Right ventricle myocardium superior (tissue), 1 donor: Measurements from ENCODE around the gene HYI. TPM values are rescaled to one million over a fixed set of nuclear protein-coding genes. Genes with fewer than 3 reads are reported as not detected.
A peak's percentile ranks its signal among the peaks of the same experiment; 100 is the strongest.
"Not testable (repeated sequence)": the region's sequence is repeated elsewhere in the genome, so short reads cannot be mapped to it uniquely, and the experiment has no call there.

Experiments used
- ATAC-seq: fragments of 200-7000 bp; cut with Tn5 transposase; one replicate; pipeline ENCODE4 v1.9.1; 2020; ENCODE audit warnings: mild to moderate bottlenecking; ENCODE audit not compliant: poor library complexity
- DNase-seq: peaks from one replicate; pipeline ENCODE4 v3.0.0-alpha.2; 2020
- intact Hi-C: fragments of 100-400 bp; cut with DNase I; formaldehyde crosslinking; loops from one replicate; pipeline ENCODE4 v1.11.2; 2022
- long read RNA-seq: library from polyadenylated mRNA; unstranded; transcript quantifications from one replicate; pipeline ENCODE4 v2.0.0, GENCODE V29; 2021
- total RNA-seq: library from RNA; stranded (reverse); fragmentation: NEBNext Ultra II Directional; extraction: Animal tissue kit (Norgen Biotek cat#: 25700); gene quantifications from one replicate; pipeline ENCODE4 v1.2.1, GENCODE V29; 2021
- donor health status: DM: no; HTN: yes; CAD: no; lungs with severe emphysema.

The HYI gene, protein sequence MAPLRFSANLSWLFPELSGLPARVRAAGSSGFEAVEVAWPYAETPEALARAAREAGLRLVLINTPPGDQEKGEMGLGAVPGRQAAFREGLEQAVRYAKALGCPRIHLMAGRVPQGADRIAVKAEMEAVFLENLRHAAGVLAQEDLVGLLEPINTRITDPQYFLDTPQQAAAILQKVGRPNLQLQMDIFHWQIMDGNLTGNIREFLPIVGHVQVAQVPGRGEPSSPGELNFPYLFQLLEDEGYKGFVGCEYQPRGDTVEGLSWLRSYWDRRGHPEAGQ
- 20.1 TPM for total RNA-seq
- long read RNA-seq, transcript HYI-204 (8 exons, 1,066 nt), result major isoform, 6 of 18 reads
- long read RNA-seq, transcript HYI-201 (8 exons, 1,265 nt), result major isoform, 6 of 18 reads
- long read RNA-seq, partial matches to known transcripts, result 1 of 18 reads
- long read RNA-seq, other reads (novel, unspliced or antisense), result 4 of 18 reads

DNA sequence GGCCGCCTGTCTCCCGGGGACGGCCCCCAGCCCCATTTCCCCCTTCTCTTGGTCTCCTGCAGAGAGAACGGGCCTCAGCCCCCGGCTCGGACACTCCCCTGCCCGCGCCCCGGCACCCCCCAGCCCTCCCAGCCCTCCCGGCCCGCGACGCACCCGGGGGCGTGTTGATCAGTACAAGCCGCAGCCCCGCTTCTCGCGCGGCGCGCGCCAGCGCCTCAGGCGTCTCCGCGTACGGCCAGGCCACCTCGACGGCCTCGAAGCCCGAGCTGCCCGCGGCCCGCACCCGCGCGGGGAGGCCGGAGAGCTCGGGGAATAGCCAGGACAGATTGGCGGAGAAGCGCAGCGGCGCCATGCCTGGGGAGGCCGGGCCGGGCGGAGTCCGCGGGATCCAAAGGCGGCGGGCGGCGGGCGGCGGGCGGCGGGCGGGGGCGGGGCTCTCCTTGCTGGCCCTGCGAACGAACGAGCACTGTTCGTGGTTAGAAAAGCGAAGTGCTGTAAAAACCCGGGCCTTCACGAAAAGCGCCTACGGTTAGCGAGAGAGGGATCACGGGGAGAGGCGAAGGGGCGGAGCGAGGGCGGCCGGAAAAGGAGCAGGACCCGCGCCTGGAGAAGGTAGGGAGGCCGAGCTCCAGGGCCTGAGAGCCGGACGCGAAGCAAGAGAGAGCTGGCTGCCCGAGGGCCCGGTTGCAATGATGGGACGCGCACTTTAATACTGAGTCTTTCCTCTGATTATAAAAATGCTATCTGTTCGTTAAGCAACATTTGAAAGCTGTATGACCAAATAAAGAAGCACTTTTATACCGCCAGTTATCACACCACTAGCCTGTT is at the start of gene HYI:
Gene HYI (minus strand): TSS at position 490 of the 828 bp plus-strand sequence. CDS start 138 bp downstream, at position 352.
- intact Hi-C loops, result no loop called here
- peak; percentile 77 for ATAC-seq
- DNase-seq, result peak; percentile 92

DNA sequence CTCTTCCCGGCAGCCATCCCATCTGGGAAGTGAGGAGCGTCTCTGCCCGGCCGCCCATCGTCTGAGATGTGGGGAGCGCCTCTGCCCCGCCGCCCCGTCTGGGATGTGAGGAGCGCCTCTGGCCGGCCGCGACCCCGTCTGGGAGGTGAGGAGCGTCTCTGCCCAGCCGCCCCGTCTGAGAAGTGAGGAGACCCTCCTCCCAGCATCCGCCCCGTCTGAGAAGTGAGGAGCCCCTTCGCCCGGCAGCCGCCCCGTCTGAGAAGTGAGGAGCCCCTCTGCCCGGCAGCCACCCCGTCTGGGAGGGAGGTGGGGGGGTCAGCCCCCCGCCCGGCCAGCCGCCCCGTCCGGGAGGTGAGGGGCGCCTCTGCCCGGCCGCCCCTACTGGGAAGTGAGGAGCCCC is 48.1 kb upstream of the HYI start:
- DNase-seq, intact Hi-C loops, ATAC-seq: not testable (repeated sequence)

DNA sequence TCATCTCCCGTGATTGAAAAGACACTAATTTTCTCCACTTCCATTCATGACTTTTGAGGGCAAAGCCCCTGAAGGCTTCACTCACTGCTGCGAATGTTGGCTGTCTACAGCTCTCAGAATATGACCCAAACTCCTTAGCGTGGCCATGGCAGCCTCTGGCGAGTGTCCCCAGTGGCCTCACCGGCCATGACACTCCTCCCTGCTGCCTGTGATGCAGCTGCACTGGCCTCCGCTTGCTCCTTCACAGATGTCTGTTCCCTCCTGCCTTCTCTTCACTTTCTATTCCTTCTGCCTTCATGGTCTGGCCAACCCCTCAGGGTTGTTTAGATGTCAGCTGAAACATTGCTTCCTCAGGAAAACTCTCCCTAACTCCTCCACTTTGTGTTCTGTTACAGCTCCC is 46.2 kb upstream of the HYI start:
- DNase-seq (no peak), ATAC-seq (no peak)
- intact Hi-C loops, result no loop called here

DNA sequence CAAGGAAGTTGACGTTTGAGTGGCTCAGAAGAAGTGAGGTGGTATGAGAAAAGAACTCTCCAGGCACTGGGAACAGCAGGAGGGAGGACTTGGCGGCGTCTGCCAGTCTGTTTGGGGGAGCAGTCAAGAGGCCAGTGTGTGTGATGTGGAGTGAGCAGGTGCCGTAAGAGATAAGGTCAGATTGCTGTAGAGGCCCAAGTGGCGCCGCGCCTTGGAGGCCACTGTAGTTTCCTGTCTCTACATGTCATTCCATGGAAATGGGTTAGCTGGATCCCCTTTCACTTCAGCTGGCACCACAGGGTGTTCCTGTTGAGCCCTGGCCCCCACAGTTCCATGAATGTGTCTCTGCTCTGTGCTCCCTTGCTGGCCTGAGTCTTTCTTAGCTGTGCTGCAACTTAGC is 41.5 kb upstream of the HYI start:
- DNase-seq (no peak), ATAC-seq (no peak)
- intact Hi-C loops, result no loop called here

DNA sequence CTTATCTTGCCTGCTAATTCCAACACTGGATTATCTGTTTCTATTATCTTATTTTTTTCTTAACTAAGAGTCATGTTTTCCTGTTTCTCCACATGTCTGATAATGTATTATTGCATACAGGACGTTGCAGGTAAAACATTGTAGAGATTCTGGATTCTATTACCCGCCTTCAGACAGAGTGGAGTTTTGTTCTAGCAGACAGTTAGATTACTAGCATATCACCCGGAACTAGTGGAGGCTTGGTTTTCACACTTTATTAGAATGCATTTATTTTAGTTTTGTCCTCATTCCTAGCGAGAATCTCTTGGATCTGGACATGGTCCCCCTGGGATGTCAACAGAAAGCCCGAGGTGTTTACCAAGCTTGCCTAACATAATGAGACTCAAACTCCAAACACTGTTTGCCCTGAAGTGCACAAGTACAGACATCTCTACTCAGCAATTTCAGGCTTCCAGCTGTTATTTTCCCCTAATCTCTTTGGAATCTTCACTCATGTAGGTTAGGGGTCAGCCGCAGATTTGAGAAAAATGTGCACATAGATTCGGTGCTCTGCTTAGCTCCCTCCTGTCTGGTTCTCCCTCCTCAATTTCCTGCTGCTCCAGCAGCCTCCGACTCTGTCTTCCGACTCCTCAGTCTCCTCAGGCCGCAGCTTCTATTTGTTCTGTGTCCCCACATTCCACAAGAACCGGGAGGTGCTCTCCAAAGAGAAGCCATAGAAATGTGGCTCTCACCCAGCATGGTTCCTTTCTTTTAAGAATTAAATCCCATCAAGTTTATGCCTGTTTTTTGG is 40.1 kb upstream of the HYI start:
- intact Hi-C loops, result no loop called here
- DNase-seq, result no peak

DNA sequence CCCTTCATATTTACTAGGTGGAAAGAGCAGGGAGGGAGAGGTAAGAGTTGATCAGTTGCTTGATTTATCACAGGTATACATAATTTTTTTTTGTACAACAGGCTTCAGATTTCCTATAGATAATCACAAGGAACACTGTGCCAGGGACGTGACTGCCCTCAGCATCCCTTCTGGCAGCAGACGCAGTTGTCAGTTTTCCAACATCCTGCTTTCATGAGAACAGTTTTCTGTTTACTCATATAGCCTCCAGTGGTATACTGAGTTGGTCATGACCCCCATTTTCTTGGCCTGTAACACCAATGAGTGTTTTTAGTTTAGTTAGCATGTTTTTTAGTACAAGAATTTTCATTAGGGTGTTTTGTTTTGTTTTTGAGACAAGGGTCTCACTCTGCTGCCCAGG is 39.1 kb upstream of the HYI start:
- intact Hi-C loops, result no loop called here
- DNase-seq, result no peak
- no peak for ATAC-seq

More for the DNA sequence above, 40.1 kb upstream of the HYI start:
- no peak for ATAC-seq

DNA sequence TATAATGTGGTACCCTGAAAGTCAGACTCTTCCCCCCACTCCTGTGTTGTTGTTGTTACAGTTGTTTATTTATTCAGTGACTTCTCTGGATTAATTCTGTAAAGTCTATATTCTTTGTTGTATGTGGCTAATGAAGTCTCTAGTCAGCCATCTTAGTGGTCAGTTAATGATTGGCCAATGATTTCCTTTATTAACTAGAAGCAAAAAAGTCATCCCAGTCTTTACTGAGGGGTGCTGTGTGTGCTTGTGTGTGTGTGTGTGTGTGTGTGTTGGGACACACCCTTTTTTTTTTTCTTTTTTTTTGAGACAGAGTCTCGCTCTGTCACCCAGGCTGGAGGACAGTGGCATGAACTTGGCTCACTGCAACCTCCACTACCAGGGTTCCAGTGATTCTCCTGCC is 37.3 kb upstream of the HYI start:
- intact Hi-C loops, result no loop called here

DNA sequence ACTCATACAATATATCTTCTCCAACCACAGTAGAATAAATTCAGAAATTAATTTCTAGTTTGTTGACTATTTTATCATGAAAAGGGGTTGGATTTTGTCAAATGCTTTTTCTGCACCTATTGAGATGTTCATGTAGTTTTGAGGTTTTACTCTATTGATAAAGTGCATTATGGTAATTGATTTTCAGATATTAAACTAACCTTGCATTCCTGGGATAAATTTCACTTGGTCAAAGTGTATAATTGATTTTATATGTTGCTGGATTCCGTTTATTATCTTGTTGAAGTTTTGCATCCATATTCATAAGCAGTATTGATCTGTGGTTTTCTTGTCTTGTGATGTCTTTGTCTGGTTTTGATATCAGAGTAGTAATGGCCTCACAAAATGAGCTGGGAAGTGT is 34.4 kb upstream of the HYI start:
- no peak for ATAC-seq
- no peak for DNase-seq
- intact Hi-C loops, result no loop called here

More for the DNA sequence above, 37.3 kb upstream of the HYI start:
- no peak for DNase-seq
- no peak for ATAC-seq

DNA sequence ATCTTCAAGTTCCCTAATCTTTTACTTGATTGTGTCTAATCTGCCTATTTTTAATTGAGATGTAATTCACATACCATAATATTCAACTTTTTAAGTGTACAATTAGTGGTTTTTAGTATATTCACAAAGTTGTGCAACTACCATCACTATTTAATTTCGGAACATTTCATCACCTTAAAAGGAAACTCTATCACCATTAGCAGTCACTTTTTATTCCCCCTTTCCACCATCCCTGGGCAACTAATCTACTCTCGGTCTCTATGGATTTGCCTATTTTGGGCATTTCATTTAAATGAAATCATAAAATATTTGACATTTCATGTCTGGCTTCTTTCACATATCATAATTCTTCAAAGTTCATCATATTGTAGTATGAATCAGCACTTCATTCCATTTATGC is 30.6 kb upstream of the HYI start:
- no peak for ATAC-seq
- DNase-seq, result no peak
- intact Hi-C loops, result no loop called here

DNA sequence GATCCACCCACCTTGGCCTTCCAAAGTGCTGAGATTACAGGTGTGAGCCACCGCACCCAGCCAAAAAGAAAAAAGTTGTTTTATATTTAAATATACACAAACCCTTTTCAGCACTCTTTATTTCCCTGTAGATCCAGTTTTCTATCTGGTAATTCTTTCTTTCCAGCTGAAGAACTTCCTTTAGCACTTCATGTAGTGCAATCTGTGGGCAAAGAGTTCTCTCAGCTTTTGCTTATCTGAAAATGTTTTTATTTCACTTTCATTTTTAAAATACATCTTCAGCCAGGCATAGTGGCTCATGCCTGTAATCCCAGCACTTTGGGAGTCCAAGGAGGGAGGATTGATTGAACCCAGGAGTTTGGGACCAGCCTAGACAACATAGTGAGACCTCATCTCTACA is 28.5 kb upstream of the HYI start:
- intact Hi-C loops, result no loop called here
- no peak for DNase-seq

DNA sequence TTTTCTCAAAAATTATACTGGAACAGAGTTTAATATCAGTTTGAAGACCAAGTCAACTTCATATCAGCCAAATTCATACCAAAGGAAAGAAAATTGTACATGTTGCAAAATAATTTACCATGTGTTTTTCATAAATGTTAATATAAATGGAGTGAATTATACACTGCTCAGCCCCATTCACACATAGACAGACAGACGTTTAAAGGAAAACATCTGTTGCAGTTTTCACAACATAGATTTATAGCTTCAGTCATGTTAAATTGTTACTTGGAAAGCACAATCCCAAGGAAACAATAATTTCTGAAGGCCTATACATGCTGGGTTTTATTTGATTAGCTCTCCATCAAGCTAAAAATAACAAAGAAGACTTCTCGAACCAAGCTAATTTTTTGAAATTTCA is 27.8 kb upstream of the HYI start:
- DNase-seq (no peak), ATAC-seq (no peak)
- intact Hi-C loops, result no loop called here

More for the DNA sequence above, 28.5 kb upstream of the HYI start:
- no peak for ATAC-seq

DNA sequence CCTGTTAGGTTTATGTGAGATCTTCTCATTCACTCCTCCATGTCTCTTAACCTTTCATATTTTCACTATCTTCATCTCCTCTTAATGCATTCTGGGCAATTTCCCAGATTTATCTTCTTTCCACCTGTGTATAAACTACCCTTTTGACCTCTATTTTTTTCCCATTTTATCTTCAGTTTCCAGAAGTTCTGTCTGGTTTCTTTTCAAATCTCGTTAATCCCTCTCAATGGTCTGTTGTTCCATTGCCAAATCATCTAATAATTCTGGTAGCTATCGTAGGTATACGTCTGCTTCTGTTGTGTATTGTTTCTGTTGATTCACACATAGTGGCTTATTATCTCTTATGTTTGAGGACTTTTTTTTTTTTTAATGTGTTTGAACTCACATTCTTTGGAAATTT is 25.7 kb upstream of the HYI start:
- DNase-seq (no peak), ATAC-seq (no peak)
- intact Hi-C loops, result no loop called here

DNA sequence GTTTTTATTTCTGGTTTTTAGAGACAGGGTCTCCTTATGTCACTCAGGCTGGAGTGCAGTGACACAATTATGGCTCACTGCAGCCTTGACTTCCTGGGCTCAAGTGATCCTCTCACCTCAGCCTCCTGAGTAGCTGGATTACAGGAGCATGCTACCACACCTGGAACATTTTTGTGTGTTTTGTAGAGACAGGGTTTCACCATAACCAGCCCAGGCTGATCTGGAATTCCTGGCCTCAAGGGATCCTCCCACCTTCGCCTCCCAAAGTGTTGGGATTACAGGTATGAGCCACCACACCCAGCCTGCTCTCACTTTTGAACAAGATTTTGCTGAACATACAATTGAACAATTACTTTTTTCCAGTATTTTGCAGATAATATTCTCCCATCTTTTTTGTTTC is 24.0 kb upstream of the HYI start:
- DNase-seq (no peak), ATAC-seq (no peak)
- intact Hi-C loops, result no loop called here

DNA sequence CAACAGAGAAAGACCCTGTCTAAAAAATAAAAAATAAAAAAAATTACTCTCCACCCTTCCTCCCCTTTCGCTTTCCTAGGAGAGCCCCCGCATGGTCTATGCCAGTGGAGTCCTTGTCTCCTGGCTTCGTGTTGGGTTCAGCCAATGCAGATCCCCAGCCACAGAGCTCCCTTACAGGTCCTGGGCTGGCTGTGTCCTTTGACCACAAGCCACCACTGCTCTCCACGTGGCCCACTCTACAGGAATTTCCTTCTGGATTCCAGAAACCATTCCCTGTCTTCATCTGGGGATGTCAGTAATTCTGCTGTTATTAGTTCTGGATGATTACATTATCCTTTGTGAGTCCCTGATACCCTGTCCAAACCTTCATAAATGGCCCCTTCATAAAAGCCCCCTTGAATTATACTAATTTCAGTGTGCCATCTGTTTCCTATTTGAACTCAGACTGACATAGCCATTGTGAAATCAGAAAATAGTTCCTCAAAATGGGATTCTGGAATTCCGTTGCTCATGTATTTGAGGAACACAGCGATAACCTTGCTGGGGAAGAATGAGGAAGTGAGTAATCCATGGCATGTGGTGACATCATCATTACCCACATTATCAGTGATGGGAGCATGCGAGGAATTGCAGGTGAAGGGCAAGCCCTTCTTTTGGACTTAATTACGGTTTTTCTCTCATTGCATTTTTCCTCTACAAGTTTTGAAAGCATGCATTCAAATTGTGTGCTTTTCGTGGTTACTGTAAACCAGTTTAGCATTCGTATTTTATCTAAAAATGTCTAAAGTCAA is 22.1 kb upstream of the HYI start:
- DNase-seq, intact Hi-C loops, ATAC-seq: not testable (repeated sequence)

DNA sequence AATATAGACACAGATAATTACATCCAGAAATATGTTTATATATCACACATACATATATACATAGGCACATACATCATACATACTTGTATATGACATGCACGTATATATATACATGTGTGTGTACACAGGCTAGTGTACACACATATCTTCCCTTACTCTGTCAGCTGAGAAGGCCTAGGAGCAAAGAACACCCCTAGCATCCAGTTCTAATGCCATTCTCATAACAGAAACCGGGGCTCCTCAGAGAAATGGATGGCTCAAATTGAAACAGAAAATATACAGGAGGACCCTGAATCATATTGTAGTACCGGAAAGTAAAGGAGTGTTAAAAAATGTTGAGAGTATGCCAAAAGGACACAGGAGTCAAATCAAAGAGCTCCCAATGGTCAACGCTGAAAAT is 19.7 kb upstream of the HYI start:
- no peak for ATAC-seq
- no peak for DNase-seq
- intact Hi-C loops, result no loop called here

DNA sequence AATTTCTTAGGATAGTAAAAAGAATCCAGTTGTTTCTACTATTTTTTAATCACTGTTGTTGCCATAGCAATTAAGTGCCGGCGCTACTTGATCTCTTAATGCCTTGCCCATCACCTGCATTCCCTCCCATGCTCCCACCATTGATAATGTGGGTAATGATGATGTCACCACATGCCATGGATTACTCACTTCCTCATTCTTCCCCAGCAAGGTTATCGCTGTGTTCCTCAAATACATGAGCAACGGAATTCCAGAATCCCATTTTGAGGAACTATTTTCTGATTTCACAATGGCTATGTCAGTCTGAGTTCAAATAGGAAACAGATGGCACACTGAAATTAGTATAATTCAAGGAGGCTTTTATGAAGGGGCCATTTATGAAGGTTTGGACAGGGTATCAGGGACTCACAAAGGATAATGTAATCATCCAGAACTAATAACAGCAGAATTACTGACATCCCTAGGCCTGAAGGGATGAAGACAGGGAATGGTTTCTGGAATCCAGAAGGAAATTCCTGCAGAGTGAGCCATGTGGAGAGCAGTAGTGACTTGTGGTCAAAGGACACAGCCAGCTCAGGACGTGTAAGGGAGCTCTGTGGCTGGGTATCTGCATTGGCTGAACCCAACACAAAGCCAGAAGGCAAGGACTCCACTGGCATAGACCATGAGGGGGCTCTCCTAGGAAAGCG is 18.9 kb upstream of the HYI start:
- peak; percentile 22 for ATAC-seq
- intact Hi-C loops, DNase-seq: not testable (repeated sequence)

DNA sequence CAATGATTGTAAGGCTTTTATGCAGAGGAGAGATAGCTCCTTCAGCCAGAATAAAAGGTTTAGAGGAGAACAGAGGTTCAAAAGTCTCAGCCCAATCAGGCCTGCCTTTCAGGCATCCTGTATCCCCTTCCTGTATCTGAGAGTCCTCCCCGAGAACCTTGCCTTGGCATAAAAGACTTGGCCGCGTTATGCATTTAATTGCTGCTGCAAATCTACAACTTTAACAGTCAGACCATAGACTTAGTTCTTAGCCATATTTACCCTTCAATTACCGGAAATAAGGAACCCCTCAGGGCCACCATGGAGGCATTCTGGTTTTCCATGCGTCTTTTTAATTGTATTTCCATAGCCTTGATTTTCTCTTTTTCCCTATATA is 18.3 kb upstream of the HYI start:
- intact Hi-C loops, result no loop called here
- ATAC-seq (no peak), DNase-seq (no peak)

DNA sequence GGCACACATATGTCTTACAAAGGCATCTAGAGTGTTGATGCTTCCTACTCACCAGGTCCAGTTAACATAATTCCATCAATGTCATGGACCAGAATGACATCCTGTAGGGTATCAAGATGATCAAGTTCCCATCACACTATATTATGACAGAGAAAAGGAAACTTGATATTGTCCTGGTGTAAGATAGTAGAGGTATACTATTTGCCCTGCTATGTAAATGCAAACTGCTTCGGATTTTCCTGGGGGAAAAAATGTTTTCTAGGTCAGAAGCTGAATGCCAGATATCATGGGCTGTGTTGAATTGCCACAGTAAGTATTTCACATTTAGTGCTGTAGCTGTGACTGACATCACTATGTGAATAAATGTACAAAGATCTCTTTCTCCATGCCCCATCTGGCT is 16.2 kb upstream of the HYI start:
- intact Hi-C loops, result no loop called here
- DNase-seq (no peak), ATAC-seq (no peak)
